Stomach smooth muscle (tissue), 2 donors: ENCODE results near the gene USH2A.
"Not testable (repeated sequence)": the region's sequence is repeated elsewhere in the genome, so short reads cannot be mapped to it uniquely, and the experiment has no call there.

Experiments
- H3K27ac ChIP-seq: one replicate; pipeline ENCODE4 v1.7.0; 2013; ENCODE audit warnings: mild to moderate bottlenecking, low read length, inconsistent platforms
- H3K27me3 ChIP-seq, 2 donors: one replicate each; pipeline ENCODE4 v1.7.0; 2013; ENCODE audit warnings: low read length in 2 of 2; ENCODE audit not compliant: insufficient read depth in 2 of 2, control insufficient read depth in 1 of 2
- H3K36me3 ChIP-seq, 2 donors: one replicate each; pipeline ENCODE4 v1.7.0; 2013; ENCODE audit warnings: low read length in 2 of 2; ENCODE audit not compliant: control insufficient read depth in 2 of 2, insufficient read depth in 2 of 2
- H3K4me1 ChIP-seq: one replicate; pipeline ENCODE4 v1.7.0; 2013; ENCODE audit warnings: low read length; ENCODE audit not compliant: control insufficient read depth, insufficient read depth
- H3K4me3 ChIP-seq, 2 donors: one replicate each; pipeline ENCODE4 v1.7.0; 2013; ENCODE audit warnings: low read length in 2 of 2
- H3K9ac ChIP-seq, 2 donors: one replicate each; pipeline ENCODE4 v1.7.0; 2013; ENCODE audit warnings: low read length in 2 of 2, mild to moderate bottlenecking in 1 of 2
- H3K9me3 ChIP-seq, 2 donors: one replicate each; pipeline ENCODE4 v1.7.0; 2013; ENCODE audit warnings: low read length in 2 of 2; ENCODE audit not compliant: control insufficient read depth in 2 of 2
- donor health status: healthy.
- donor health status: Pancreatic carcinoma.

USH2A gene

DNA sequence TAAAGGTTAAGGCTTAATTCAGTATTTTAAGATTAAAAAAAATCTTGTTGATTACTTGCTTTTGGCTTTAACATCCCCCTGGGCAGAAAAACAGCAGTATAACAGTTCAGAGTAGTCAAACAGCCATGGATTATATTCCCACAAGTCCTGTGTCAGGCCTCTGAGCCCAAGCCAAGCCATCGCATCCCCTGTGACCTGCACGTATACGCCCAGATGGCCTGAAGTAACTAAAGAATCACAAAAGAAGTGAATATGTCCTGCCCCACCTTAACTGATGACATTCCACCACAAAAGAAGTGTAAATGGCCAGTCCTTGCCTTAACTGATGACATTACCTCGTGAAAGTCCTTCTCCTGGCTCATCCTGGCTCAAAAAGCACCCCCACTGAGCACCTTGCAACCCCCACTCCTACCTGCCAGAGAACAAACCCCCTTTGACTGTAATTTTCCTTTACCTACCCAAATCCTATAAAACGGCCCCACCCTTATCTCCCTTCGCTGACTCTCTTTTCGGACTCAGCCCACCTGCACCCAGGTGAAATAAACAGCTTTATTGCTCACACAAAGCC is 277.7 kb downstream of the USH2A start:
- not testable (repeated sequence) for H3K4me3 ChIP-seq, H3K9me3 ChIP-seq, H3K27ac ChIP-seq, H3K27me3 ChIP-seq, H3K4me1 ChIP-seq, H3K9ac ChIP-seq, H3K36me3 ChIP-seq

DNA sequence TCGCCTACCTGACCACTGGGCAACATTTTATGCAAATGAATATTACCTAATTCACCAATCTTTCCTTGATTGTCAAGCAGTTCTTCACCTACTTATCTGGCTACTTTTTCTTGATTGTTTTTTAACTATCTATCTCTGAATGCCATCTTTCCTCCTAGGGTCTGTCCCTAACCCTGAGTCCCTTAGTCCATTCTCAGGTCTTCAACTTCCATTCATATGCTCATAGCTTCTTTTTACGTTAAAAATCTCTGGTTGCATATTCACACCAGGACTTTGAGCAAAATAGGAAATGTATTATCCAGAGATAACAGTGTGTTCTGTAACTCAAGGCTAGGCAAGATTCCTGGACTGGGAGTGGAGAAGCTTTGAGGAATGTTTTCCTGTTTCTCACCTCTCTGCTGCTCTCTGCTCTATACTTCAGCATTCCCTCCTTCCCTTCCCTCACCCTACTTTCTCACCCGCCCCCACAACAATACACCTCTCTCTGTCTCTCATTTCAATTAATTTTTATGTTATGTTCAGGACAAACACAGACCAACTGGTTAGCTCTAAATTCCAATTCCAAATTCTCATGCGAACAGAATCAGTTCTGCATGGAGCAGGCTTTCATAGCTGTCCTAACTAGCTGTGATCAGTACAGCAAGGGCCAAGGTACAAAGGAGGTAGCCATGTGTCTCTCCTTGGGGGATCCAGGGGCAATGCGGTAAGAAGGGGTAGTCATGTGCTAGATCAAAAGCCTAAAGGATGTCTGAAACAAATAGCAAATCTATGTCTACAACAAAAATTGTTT is 278.4 kb downstream of the USH2A start:
- Histone ChIP-seq H3K9ac (no peak overlapping the region), H3K36me3 (no peaks in the 10 kb centered on the region), H3K27ac (no peak overlapping the region), H3K9me3 (no peaks in the 10 kb centered on the region), H3K4me3 (no peak overlapping the region), H3K27me3 (no peaks in the 10 kb centered on the region), H3K4me1 (no peaks in the 10 kb centered on the region)

DNA sequence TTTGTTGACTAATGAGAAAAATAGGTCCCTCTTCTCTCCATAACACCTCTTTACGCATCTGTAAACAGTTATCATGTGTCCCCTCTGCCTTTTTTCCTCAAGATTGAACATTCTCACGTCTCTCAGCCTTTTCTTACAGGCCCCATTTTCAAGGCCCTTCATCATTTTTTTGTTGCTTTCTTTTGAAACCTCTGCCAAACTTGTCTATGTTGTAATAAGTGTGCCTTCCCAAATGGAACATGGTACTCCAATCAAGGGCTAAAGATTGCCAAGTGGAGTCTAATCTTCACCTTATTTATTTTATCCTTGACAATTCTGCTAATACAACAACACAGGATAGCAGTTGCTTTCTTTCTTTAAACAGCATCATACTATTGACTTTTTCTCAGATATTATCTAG is 280.3 kb downstream of the USH2A start:
- H3K36me3 ChIP-seq: no peaks in the 10 kb centered on the region

GRCh38 chr1:216140730-216141524 is 282.3 kb downstream of the USH2A start:
- H3K4me3 ChIP-seq: no peak overlapping the region
- H3K4me1 ChIP-seq: no peaks in the 10 kb centered on the region
- H3K9ac ChIP-seq: no peak overlapping the region
- H3K27ac ChIP-seq: no peak overlapping the region
- H3K9me3 ChIP-seq: no peaks in the 10 kb centered on the region
- no peaks in the 10 kb centered on the region for H3K36me3 ChIP-seq
- H3K27me3 ChIP-seq: no peaks in the 10 kb centered on the region

More for the DNA sequence above, 280.3 kb downstream of the USH2A start:
- H3K27me3 ChIP-seq: no peaks in the 10 kb centered on the region
- H3K4me1 ChIP-seq: no peaks in the 10 kb centered on the region
- no peaks in the 10 kb centered on the region for H3K9me3 ChIP-seq
- no peak overlapping the region for H3K4me3 ChIP-seq
- no peak overlapping the region for H3K27ac ChIP-seq
- no peak overlapping the region for H3K9ac ChIP-seq

- Histone ChIP-seq H3K4me3 (no peak overlapping the region), H3K9ac (no peak overlapping the region), H3K9me3 (no peaks in the 10 kb centered on the region), H3K36me3 (no peaks in the 10 kb centered on the region), H3K27me3 (no peaks in the 10 kb centered on the region), H3K4me1 (no peaks in the 10 kb centered on the region), H3K27ac (no peak overlapping the region)
Measured at GRCh38 chr1:216124192-216124781, 299.0 kb downstream of the USH2A start.

GRCh38 chr1:216123446-216124191 is 299.6 kb downstream of the USH2A start:
- H3K36me3 ChIP-seq: no peaks in the 10 kb centered on the region
- no peak overlapping the region for H3K27ac ChIP-seq
- H3K9ac ChIP-seq: no peak overlapping the region
- H3K4me1 ChIP-seq: no peaks in the 10 kb centered on the region
- no peak overlapping the region for H3K4me3 ChIP-seq
- no peaks in the 10 kb centered on the region for H3K9me3 ChIP-seq
- no peaks in the 10 kb centered on the region for H3K27me3 ChIP-seq

DNA sequence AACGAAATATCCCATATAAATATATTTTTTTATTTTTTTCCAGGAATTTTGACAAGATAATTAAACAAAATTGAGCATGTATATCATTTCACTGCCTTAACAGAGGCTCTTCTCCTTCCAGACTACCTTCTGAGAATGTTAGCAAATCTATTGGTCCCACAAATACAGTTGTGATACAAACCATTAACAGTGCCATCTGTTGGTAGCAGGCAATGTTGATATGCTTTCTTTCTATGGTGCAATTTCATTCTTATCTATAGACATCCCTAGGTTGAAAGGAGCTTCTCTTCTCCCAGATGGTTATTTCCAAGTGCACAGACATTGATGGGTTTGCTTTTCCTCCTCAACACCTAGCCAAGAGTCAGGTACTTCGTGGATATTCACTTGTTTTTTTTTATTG is 303.6 kb downstream of the USH2A start:
- H3K4me1 ChIP-seq: no peaks in the 10 kb centered on the region
- H3K4me3 ChIP-seq: no peak overlapping the region
- no peaks in the 10 kb centered on the region for H3K36me3 ChIP-seq
- H3K27me3 ChIP-seq: no peaks in the 10 kb centered on the region
- H3K9me3 ChIP-seq: no peaks in the 10 kb centered on the region
- H3K9ac ChIP-seq: no peak overlapping the region
- no peak overlapping the region for H3K27ac ChIP-seq

- Histone ChIP-seq H3K27me3 (no peaks in the 10 kb centered on the region), H3K9me3 (no peaks in the 10 kb centered on the region), H3K9ac (no peak overlapping the region), H3K27ac (no peak overlapping the region), H3K4me1 (no peaks in the 10 kb centered on the region), H3K4me3 (no peak overlapping the region), H3K36me3 (no peaks in the 10 kb centered on the region)
Measured at GRCh38 chr1:216114180-216114579, 309.1 kb downstream of the USH2A start.

DNA sequence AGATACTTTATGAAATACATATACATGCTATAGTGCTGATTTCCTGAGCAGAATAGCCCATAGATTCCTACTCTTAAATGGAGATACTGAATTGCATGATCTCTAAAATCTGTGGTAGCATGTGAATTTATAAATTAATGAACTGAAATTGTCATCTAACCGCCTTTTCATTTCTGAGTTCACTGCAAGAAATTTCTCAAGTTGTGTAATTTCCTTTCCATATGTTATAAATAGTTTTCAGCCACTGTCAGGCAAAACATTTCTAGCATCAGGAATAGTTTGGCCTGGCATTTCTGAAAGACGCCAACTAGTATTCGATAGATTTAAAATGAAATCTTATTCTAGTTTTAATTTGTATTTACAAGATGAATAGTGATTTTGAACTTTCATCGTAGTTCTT is 310.1 kb downstream of the USH2A start:
- H3K9ac ChIP-seq: no peak overlapping the region
- H3K36me3 ChIP-seq: no peaks in the 10 kb centered on the region
- no peaks in the 10 kb centered on the region for H3K4me1 ChIP-seq
- H3K4me3 ChIP-seq: no peak overlapping the region
- H3K27me3 ChIP-seq: no peaks in the 10 kb centered on the region
- no peak overlapping the region for H3K27ac ChIP-seq
- no peaks in the 10 kb centered on the region for H3K9me3 ChIP-seq

GRCh38 chr1:216111842-216112241 is 311.4 kb downstream of the USH2A start:
- Histone ChIP-seq H3K27me3 (no peaks in the 10 kb centered on the region), H3K4me1 (no peaks in the 10 kb centered on the region), H3K4me3 (no peak overlapping the region), H3K9ac (no peak overlapping the region), H3K27ac (no peak overlapping the region), H3K9me3 (no peaks in the 10 kb centered on the region), H3K36me3 (no peaks in the 10 kb centered on the region)
